ENCODE measurements around the gene PRUNE2. TPM values are rescaled to one million over a fixed set of nuclear protein-coding genes. Genes with fewer than 3 reads are reported as not detected.

The PRUNE2 gene
- total and polyA plus RNA-seq, 2 of the 13 experiments (the other 11 are each of a cell fraction or from before 2014, with no cell fraction given), result 0.02 TPM; not detected in 1

DNA sequence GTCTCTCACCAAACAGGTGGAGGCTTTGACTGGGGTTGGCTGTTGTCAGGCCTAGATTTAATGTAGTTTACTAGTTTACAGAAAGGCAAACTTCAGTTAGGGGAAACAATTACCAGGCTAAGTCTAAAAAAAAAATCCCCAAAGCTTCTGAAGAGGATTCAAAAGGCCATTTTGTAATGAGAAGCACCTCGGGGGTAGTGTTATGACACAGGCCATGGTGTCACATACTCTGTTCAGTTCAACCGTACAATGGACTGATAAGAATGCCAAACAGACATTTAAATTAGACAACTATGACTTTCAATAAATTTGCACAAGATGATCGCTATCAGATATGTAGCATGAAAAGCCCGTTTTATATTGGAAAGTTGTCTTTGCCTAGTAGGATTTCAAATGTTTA is 261.7 kb downstream of the PRUNE2 start (continued):
- TF ChIP-seq, protein P1, sequence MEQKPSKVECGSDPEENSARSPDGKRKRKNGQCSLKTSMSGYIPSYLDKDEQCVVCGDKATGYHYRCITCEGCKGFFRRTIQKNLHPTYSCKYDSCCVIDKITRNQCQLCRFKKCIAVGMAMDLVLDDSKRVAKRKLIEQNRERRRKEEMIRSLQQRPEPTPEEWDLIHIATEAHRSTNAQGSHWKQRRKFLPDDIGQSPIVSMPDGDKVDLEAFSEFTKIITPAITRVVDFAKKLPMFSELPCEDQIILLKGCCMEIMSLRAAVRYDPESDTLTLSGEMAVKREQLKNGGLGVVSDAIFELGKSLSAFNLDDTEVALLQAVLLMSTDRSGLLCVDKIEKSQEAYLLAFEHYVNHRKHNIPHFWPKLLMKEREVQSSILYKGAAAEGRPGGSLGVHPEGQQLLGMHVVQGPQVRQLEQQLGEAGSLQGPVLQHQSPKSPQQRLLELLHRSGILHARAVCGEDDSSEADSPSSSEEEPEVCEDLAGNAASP (CRISPR knock-in tag; IDR thresholded peaks at IDR 0.05; ENCODE audit: borderline replicate concordance), result no peak
- TF ChIP-seq DPF2 (CRISPR knock-in tag; IDR thresholded peaks at IDR 0.05; ENCODE audit: borderline replicate concordance, low read depth) (no peak), ZNF562 (CRISPR knock-in tag; IDR thresholded peaks at IDR 0.05; ENCODE audit: borderline replicate concordance) (no peak)
- TF ChIP-seq, protein P2, sequence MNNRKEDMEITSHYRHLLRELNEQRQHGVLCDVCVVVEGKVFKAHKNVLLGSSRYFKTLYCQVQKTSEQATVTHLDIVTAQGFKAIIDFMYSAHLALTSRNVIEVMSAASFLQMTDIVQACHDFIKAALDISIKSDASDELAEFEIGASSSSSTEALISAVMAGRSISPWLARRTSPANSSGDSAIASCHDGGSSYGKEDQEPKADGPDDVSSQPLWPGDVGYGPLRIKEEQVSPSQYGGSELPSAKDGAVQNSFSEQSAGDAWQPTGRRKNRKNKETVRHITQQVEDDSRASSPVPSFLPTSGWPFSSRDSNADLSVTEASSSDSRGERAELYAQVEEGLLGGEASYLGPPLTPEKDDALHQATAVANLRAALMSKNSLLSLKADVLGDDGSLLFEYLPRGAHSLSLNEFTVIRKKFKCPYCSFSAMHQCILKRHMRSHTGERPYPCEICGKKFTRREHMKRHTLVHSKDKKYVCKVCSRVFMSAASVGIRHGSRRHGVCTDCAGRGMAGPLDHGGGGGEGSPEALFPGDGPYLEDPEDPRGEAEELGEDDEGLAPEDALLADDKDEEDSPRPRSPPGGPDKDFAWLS (CRISPR knock-in tag; IDR thresholded peaks at IDR 0.05; ENCODE audit: borderline replicate concordance), result no peak

DNA sequence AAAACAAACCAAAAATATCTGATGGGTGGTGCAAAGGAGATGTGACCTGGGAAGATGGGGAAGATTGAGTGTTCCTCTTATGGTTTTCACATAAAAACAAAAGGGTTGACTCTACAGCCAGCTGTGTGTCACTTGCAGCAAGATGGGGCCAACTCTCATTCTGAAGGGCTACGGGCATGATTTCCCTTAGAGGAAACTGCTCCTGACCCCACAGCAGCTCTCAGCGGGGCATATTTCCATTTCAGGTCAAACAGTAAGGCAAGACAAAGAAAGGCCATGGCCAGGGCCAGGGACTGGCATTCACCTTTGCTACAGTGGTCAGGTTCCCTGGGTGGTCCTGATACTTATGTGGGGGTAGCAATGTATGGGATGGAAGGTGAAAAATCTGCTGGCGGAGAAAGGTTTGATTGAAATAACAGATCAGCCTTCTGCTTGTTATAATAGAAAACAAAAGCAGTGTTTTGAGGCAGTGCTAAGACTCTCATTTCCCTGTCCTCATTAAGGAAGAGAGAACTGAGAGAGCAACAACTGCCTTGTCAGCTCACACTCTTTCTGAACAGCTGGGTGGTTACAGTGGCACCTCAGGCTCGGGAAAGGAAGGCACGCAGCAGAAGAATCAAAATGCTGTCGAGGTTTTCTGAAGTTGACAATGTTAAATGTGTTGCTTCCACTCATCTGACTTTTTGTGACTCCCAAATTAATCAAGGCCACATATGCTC is 262.4 kb downstream of the PRUNE2 start:
- POLR2A ChIA-PET, result no interaction called here
- FAIRE-seq, result no peak
- Histone ChIP-seq H2AFZ (ENCODE audit: low read length) (no peak overlapping the region), H3K4me3 (replicated peaks in 1 of 3; ENCODE audit: insufficient read depth in 1 of 3, low read depth in 2 of 3, low read length in 3 of 3) (no peak overlapping the region), H3K9me3 (ENCODE audit: low read length) (no peaks in the 10 kb centered on the region), H3K79me2 (ENCODE audit: insufficient read depth, low read length) (no peaks in the 10 kb centered on the region), H3K4me2 (ENCODE audit: low read depth, low read length) (no peak overlapping the region), H3K9ac (ENCODE audit: insufficient read depth, low read depth, low read length) (no peak overlapping the region), H3K4me1 (ENCODE audit: insufficient read depth, low read length) (no peaks in the 10 kb centered on the region), H4K20me1 (ENCODE audit: insufficient read depth, low read length) (no peaks in the 10 kb centered on the region), H3K27ac (ENCODE audit: extremely low read length, insufficient read depth, low read length) (no peak overlapping the region), H3K36me3 (replicated peaks in 1 of 2; ENCODE audit: control insufficient read depth in 1 of 2, insufficient read depth in 2 of 2, low read length in 2 of 2) (no peaks in the 10 kb centered on the region), H3K27me3 (ENCODE audit: control insufficient read depth in 1 of 2, insufficient read depth in 2 of 2, low read length in 2 of 2) (peaks cover 0 to 9% of the 10 kb centered on the region in 2 experiments; a peak in 2 of 5 replicates)
- no peak for TF ChIP-seq IRF2 (CRISPR knock-in tag; IDR thresholded peaks at IDR 0.05)
- no peak for TF ChIP-seq MEIS2 (CRISPR knock-in tag; IDR thresholded peaks at IDR 0.05)
- TF ChIP-seq, protein P3, sequence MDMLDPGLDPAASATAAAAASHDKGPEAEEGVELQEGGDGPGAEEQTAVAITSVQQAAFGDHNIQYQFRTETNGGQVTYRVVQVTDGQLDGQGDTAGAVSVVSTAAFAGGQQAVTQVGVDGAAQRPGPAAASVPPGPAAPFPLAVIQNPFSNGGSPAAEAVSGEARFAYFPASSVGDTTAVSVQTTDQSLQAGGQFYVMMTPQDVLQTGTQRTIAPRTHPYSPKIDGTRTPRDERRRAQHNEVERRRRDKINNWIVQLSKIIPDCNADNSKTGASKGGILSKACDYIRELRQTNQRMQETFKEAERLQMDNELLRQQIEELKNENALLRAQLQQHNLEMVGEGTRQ (IDR thresholded peaks at IDR 0.05; ENCODE audit: low read depth, low read length), result no peak
- TF ChIP-seq, protein P3 (CRISPR knock-in tag; IDR thresholded peaks at IDR 0.05; ENCODE audit: borderline replicate concordance), result no peak
- no peak for TF ChIP-seq ZNF720 (CRISPR knock-in tag; IDR thresholded peaks at IDR 0.05)
- TF ChIP-seq ZNF552 (CRISPR knock-in tag; IDR thresholded peaks at IDR 0.05; ENCODE audit: borderline replicate concordance), result no peak
- TF ChIP-seq RBAK (CRISPR knock-in tag; IDR thresholded peaks at IDR 0.05), result no peak
- intact Hi-C loops (cut with micrococcal nuclease; ENCODE audit: unreplicated experiment), result no loop called here
- WGBS (ENCODE audit: low lambda C conversion rate), result 19% methylated on average over 5 of the region's 6 CpGs
- no peak for ATAC-seq
- DNase-seq (ENCODE audit: low spot score), result no peak
- CTCF ChIA-PET (ENCODE audit: low intra/inter-chr PET ratio, low total read pairs), result no interaction called here
- in situ Hi-C loops (cut with HindIII; ENCODE audit: extremely low pct_ligation_motif_present, low pct_unique_long_range_greater_than_20kb), result no loop called here
- no TSS peak for BruUV-seq (replicated peaks)

Data from HepG2 (cell line).